Stimulated activated CD4-positive, alpha-beta T cell treated with anti-CD3 and anti-CD28 coated beads, TNF-alpha, amount 100 ng/mL, for 48 hours (primary cell): ENCODE measurements around the gene ABTB2.

Source experiments
- DNase-seq, 3 donors: peaks; one replicate each; pipeline ENCODE4 v3.0.0-alpha.2; 2020; ENCODE audit warnings: low read depth in 3 of 3

The ABTB2 gene

GRCh38 chr11:34114014-34114413 lies 243.8 kb downstream of the ABTB2 start:
- DNase-seq, result no peak

- DNase-seq, result no peak
Measured at GRCh38 chr11:34111722-34112270, 246.0 kb downstream of the ABTB2 start.

- peak in 1 of 3 donors; percentile 11 for DNase-seq
Measured at GRCh38 chr11:34105957-34106504, 251.8 kb downstream of the ABTB2 start.

GRCh38 chr11:34105079-34105956 lies 252.5 kb downstream of the ABTB2 start, which contains the start of gene NAT10:
Gene NAT10 (plus strand): TSS chr11:34105629. CDS start chr11:34108226, 2,597 bp downstream.
- peak; percentile 93 to 96 (median 95) for DNase-seq

GRCh38 chr11:34104680-34105078 lies 253.1 kb downstream of the ABTB2 start:
- DNase-seq, result no peak
